ENCODE measurements around the gene ADGRD1.

DNA sequence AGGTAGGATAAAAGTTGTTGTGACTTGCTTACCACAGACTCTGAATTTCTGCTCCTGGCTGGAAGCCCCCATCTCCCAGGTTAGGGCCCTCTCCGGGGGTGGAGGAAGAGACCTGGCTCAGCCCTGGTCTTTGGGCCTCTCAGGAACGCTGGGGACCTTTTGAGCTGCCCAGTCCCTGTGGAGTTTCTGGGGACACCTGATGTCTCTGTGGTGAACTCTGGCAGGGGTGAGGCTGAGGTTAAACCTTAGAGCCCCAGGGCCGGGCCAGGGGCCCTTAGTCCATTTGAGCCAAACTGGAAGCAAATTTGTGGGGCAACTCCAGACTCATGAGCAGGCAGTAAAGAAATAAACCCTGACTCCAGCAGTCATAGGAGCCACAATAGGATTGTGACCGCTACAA lies 112.1 kb downstream of the ADGRD1 start:
- TF ChIP-seq, protein P1, sequence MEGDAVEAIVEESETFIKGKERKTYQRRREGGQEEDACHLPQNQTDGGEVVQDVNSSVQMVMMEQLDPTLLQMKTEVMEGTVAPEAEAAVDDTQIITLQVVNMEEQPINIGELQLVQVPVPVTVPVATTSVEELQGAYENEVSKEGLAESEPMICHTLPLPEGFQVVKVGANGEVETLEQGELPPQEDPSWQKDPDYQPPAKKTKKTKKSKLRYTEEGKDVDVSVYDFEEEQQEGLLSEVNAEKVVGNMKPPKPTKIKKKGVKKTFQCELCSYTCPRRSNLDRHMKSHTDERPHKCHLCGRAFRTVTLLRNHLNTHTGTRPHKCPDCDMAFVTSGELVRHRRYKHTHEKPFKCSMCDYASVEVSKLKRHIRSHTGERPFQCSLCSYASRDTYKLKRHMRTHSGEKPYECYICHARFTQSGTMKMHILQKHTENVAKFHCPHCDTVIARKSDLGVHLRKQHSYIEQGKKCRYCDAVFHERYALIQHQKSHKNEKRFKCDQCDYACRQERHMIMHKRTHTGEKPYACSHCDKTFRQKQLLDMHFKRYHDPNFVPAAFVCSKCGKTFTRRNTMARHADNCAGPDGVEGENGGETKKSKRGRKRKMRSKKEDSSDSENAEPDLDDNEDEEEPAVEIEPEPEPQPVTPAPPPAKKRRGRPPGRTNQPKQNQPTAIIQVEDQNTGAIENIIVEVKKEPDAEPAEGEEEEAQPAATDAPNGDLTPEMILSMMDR (IDR thresholded peaks at IDR 0.05), result no peak
- TF ChIP-seq POLR2AphosphoS5 (IDR thresholded peaks at IDR 0.05; ENCODE audit: insufficient read depth in 1 of 2, low read depth in 1 of 2), result no peak

All from vagina (tissue), 2 donors.